Measurements from ENCODE around the gene PAM. TPM values are rescaled to one million over a fixed set of nuclear protein-coding genes. Genes with fewer than 3 reads are reported as not detected.

Gene PAM
- 100 to 1,000 TPM in 4 of 5 donors, 10 to 100 TPM in 1; 27.4 to 322 (median 218) TPM for total RNA-seq
- 10 to 100 TPM; 37.4 to 66.5 (median 39.1) TPM for polyA plus RNA-seq
- long read RNA-seq, donor 1, full-length matches to known transcripts: 1 of 1 reads
- long read RNA-seq, donor 1, partial matches to known transcripts: 0 of 1 reads
- long read RNA-seq, donor 1, other reads (novel, unspliced or antisense): 0 of 1 reads
- long read RNA-seq, donor 2, partial matches to known transcripts: 0 of 6 reads
- long read RNA-seq, donor 2, other reads (novel, unspliced or antisense): 6 of 6 reads
- long read RNA-seq, donor 3: 0 reads
- long read RNA-seq, donor 4: 0 reads
- long read RNA-seq, donor 5, partial matches to known transcripts: 24 of 26 reads
- long read RNA-seq, donor 5, other reads (novel, unspliced or antisense): 0 of 26 reads
- long read RNA-seq, donor 6, full-length matches to known transcripts: 2 of 11 reads
- long read RNA-seq, donor 6, partial matches to known transcripts: 0 of 11 reads
- long read RNA-seq, donor 6, other reads (novel, unspliced or antisense): 9 of 11 reads
- long read RNA-seq, donor 7, partial matches to known transcripts: 0 of 6 reads
- long read RNA-seq, donor 7, other reads (novel, unspliced or antisense): 0 of 6 reads
- long read RNA-seq, donor 8, partial matches to known transcripts: 15 of 16 reads
- long read RNA-seq, donor 8, other reads (novel, unspliced or antisense): 0 of 16 reads
- long read RNA-seq, donor 9, partial matches to known transcripts: 35 of 36 reads
- long read RNA-seq, donor 9, other reads (novel, unspliced or antisense): 0 of 36 reads
- long read RNA-seq, donor 10, partial matches to known transcripts: 0 of 1 reads
- long read RNA-seq, donor 10, other reads (novel, unspliced or antisense): 0 of 1 reads

DNA sequence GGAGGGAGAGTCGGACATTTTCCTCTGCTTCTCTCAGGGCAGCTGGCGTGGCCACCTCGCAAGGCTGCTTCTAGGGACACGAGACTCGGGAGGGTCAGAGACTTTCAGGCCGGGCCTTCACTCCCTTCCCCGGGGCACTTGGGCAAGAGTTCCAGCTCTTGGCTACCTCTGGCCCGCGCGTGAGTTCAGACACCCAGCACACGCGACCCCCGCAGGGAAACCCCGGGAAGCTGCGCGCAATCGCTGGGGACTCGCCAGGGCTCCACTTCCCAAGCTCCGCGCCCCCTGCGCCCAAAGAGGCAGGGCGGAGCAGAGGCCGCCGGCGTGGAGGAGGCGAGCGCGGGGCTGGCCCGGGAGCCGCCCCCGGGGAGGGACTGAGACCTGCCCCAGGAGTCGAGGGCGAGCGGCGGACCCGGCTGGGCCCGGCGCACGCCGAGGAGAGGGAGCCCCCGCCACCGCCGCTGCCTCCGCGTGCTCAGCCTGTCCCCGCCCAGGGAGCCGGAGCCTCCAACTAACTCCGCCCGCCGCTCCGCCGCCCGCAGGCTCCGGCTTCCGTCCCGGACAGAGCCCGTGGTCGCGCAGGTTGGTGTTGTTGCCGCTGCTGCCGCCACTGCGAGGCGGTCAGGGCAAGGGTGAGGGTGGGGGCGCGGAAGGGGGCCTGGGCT is at the start of gene PAM:
TSS of gene PAM (plus strand) at position 539 of the 665 bp plus-strand sequence. CDS start 110,891 bp downstream, outside the sequence.
- TF ChIP-seq, protein P1, sequence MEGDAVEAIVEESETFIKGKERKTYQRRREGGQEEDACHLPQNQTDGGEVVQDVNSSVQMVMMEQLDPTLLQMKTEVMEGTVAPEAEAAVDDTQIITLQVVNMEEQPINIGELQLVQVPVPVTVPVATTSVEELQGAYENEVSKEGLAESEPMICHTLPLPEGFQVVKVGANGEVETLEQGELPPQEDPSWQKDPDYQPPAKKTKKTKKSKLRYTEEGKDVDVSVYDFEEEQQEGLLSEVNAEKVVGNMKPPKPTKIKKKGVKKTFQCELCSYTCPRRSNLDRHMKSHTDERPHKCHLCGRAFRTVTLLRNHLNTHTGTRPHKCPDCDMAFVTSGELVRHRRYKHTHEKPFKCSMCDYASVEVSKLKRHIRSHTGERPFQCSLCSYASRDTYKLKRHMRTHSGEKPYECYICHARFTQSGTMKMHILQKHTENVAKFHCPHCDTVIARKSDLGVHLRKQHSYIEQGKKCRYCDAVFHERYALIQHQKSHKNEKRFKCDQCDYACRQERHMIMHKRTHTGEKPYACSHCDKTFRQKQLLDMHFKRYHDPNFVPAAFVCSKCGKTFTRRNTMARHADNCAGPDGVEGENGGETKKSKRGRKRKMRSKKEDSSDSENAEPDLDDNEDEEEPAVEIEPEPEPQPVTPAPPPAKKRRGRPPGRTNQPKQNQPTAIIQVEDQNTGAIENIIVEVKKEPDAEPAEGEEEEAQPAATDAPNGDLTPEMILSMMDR (IDR thresholded peaks at IDR 0.05): no peak
- peak in 2 of 3 donors; percentile 84 to 90 for TF ChIP-seq POLR2AphosphoS5 (IDR thresholded peaks at IDR 0.05)
- Histone ChIP-seq H3K27ac (peak within 1 kb of the TSS; percentile 48 to 86 (median 78)), H3K27me3 (peaks cover 0 to 9% (median 0%) of the 10 kb centered on the region in 3 donors), H3K36me3 (no peaks in the 10 kb centered on the region), H3K9me3 (no peaks in the 10 kb centered on the region), H3K4me1 (peaks cover 8 to 40% (median 25%) of the 10 kb centered on the region in 4 donors), H3K4me3 (peak within 1 kb of the TSS; percentile 64 to 80 (median 72))
- intact Hi-C loops (cut with DNase I; ENCODE audit: low total_unique reads): no loop called here
- WGBS, 5 donors: 0 to 1% (median 0%) methylated on average over 10 to 65 of the region's 65 CpGs
- peak; percentile 80 to 94 for DNase-seq

DNA sequence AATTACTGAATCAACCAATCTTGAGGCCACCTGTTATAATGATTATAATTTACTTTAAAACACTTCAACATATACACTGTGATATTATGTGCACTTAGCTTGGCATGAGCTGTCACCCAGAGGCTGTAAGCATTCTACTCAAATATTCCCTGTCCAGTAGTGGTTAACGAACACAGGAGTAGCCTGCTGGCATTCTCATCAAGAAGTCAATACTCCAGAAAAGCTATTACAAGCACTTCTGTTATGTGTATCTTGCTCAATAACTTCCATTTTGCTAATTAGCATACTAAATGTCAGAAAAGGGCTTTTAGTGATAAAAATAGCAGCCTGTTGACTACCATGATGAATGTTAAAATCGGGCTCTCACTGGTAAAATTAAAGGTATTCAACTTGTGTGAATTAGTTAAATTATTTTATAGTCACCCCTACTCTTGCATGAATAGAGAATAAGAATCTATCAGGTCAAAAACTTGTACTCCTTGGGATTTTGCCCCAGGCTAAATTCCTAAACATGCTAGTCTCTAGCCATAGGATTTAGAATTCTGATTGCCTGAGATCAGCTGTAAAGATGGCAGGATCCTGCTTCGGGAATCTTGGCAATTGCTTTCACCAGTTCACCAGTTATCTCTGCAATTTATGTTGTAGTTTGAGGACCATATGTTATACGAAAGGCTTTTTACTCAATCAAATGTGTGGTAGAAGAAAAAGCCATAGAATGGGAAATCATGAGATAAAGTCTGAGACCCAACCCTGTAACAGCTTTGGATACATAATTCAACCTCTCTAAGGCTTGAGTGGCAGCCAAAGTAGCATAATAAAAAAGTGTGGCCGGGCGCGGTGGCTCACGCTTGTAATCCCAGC is 43.4 kb upstream of the PAM start:
- Histone ChIP-seq H3K4me3 (no peak overlapping the region), H3K36me3 (no peaks in the 10 kb centered on the region), H3K9me3 (no peaks in the 10 kb centered on the region), H3K4me1 (no peaks in the 10 kb centered on the region), H3K27ac (no peak overlapping the region), H3K27me3 (no peaks in the 10 kb centered on the region)
- no peak for DNase-seq
- no peak for TF ChIP-seq EP300 (IDR thresholded peaks at IDR 0.05)
- WGBS, 5 donors: 84 to 91% (median 90%) methylated on average over 8 of the region's 8 CpGs
- intact Hi-C loops (cut with DNase I; ENCODE audit: low total_unique reads): no loop called here

DNA sequence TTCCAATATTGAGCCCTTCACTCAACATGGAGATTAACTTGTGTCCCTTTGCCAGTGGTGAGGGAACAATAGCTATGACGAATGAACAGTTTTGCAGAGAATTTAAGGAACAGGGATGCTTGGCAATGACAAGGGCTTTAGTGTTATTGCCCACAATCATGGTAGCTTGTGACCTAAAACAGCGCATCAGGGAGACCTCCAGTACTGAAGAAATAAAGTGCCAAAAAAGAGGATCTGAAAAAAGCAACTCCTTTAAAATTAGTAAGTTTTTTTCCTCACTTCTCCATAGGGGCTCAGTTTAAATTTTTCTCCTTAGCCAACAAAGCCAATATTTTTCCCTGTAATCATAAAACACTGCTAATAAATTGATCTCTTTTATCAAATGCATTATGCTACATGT is 41.8 kb upstream of the PAM start:
- Histone ChIP-seq H3K36me3 (no peaks in the 10 kb centered on the region), H3K4me1 (no peaks in the 10 kb centered on the region), H3K9me3 (no peaks in the 10 kb centered on the region), H3K27ac (no peak overlapping the region), H3K27me3 (no peaks in the 10 kb centered on the region), H3K4me3 (no peak overlapping the region)
- TF ChIP-seq POLR2A (IDR thresholded peaks at IDR 0.05) (no peak), EP300 (IDR thresholded peaks at IDR 0.05) (no peak), POLR2AphosphoS5 (IDR thresholded peaks at IDR 0.05) (no peak)
- TF ChIP-seq, protein P1 (IDR thresholded peaks at IDR 0.05): no peak
- 77 to 88% (median 84%) methylated on average over 2 of the region's 2 CpGs for WGBS, 5 donors
- DNase-seq: no peak
- intact Hi-C loops (cut with DNase I; ENCODE audit: low total_unique reads): no loop called here

DNA sequence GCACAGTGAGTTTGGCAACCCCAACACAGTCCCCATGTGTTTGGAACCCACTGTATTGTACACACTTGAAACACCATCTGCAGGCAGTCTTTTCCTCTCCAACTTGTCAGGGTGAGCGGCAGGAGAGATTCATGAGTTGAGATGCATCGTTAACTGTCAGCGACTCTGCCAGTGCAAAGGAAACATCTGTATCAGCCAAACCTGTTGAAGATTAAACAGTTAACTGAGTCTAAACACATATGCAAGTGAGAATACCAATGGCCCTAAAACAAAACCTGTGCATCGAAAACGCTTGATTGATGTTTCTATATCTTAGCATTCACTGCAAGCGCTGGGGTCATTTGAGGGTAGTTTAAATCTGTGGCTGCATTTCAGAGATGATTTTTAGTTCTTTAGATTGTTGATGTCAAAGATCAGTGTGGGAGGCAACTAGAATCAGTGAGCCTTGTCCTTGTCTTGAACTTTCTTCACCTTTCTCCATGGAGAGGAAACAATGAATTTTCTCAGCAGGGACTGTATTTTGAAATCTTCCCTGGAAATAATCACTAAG is 41.3 kb upstream of the PAM start:
- intact Hi-C loops (cut with DNase I; ENCODE audit: low total_unique reads): no loop called here
- TF ChIP-seq POLR2A (IDR thresholded peaks at IDR 0.05): no peak
- TF ChIP-seq EP300 (IDR thresholded peaks at IDR 0.05): no peak
- TF ChIP-seq, protein P1 (IDR thresholded peaks at IDR 0.05): no peak
- no peak for TF ChIP-seq POLR2AphosphoS5 (IDR thresholded peaks at IDR 0.05)
- Histone ChIP-seq H3K27me3 (no peaks in the 10 kb centered on the region), H3K9me3 (no peaks in the 10 kb centered on the region), H3K4me3 (no peak overlapping the region), H3K36me3 (no peaks in the 10 kb centered on the region), H3K4me1 (no peaks in the 10 kb centered on the region), H3K27ac (no peak overlapping the region)
- peak in 1 of 2 donors; percentile 3 for DNase-seq
- WGBS, 5 donors: 36 to 50% (median 43%) methylated on average over 6 of the region's 6 CpGs
